ENCODE results near the gene PEAK1.

- TF ChIP-seq ZNF70 (CRISPR knock-in tag; IDR thresholded peaks at IDR 0.05) (no peak), ZFP30 (CRISPR knock-in tag; IDR thresholded peaks at IDR 0.05) (no peak), CREB5 (CRISPR knock-in tag; IDR thresholded peaks at IDR 0.05; ENCODE audit: low read depth) (no peak), RARB (CRISPR knock-in tag; IDR thresholded peaks at IDR 0.05) (no peak), TOX (CRISPR knock-in tag; IDR thresholded peaks at IDR 0.05; ENCODE audit: borderline replicate concordance) (no peak)
Observed at GRCh38 chr15:77295446-77295845, 124.5 kb downstream of the PEAK1 start.

All from SK-N-SH treated with all-trans-retinoic acid at 6 μM for 48 hours (cell line).